GM21381 (cell line): ENCODE data around the gene BAG1.

Experiments
- ATAC-seq: cut with Tn5 transposase; IDR thresholded peaks from one replicate; pipeline ENCODE4 v1.9.1; 2021; ENCODE audit warnings: mild to moderate bottlenecking, moderate library complexity; ENCODE audit not compliant: unreplicated experiment

Gene BAG1

DNA sequence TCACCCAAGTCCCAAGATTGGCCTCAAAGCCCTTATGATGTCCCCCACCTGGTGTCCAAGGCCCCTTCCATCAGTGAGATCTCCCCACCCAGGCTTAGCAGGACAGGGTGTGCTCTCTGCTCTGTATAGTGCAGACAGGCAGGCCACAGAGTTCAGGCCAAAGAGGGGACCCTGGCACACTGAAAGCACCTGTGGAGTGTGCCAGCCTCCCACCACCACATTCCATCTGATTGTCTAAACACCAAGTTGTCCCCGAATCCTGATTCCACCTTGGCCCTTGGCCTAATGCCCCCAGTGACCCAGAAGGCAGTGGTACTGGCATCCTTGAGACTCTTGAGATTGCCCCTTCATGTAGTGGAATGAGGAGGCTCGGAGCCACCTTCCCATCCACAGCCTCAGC lies 19.2 kb downstream of the BAG1 start:
- no peak for ATAC-seq

DNA sequence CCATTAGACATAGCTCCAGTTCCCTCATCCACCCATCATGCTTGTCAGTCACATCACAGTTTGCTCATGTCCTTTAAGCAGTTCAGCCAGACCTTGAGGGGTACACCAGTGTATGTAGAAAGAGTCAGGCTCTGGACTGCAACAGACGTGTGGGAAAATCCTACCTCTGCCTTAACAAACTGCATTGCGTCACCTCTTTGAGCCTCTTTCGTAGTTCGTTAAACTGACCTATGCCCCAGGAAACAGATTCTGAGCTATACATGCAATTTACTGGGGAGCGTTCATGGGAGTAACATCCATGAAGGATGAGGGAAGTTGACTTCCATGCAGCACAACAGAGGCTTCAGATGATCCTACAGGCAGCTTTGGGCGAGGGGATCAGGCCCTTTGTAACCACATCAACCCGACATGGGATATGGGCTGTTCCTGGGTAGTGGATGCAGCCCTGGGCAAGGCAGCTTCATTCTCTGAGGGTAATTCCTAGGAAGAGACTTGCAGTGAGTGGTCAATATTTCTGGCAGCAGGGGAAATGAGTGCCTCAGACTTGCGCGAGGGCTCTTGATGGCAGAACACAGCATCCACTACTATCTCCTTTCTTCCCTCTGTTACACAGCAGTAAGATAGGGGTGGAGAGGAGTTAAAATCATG lies 20.2 kb downstream of the BAG1 start:
- ATAC-seq = no peak

- ATAC-seq = no peak
These were observed 21.8 kb downstream of the BAG1 start for GRCh38 chr9:33242609-33243134.

DNA sequence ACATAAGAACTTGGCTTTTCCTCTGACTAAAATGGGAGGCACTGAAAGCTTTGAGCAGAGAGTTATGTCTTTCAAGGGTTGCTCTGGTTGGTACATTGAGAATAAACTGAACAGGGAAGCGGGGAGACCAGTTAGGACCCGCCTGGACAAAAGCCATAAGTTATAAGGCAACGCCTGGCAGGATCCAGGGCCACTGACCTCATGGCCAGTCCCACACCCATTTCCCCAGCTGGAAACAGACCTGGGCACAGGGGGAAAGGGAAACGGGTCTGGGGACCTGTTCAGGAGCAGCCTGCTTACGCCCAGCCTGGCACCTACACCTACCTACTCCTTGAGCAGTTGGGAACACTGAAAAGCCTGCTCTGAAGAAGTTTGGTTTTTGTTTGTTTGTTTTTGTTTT lies 23.2 kb downstream of the BAG1 start:
- ATAC-seq = no peak

DNA sequence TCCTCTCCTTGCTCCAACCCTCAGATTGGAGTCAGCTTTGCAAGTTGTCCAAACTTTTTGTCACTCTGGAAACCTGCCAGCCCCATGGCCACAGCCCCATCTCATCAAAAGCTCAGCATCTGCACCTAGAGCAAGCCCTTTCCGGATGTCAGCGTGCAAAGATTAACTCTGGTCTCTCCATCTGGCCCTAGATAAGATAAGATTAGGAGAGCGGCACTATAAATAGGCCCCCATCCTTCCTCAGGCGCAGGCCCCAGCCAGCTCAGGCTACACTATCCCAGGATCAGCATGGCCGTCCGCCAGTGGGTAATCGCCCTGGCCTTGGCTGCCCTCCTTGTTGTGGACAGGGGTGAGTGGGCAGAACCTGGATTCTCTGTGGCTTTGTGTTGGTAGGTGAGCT lies 24.6 kb downstream of the BAG1 start, which contains the start of gene SPINK4:
Gene SPINK4 (plus strand): TSS at position 247 of the 400 bp plus-strand sequence. CDS start 42 bp downstream, at position 289.
- ATAC-seq = no peak

DNA sequence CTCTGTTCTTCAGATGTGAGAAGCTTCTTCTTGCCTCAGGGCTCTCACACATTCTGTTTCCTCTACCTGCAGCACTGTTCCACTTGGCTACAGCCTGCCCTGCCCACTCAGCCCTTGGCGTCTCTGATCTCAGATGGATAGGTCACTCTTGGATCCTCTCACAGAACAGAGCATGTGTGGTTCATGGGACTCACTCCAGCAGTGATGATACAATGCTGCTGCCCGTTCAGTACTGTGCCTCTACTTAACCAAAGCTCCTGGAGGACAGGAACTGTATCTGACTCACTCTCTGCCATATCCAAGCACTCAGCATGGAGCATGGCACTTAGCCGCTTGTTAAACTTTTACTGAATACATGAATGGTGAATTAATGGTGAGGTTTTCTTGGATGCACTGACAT lies 27.9 kb downstream of the BAG1 start:
- ATAC-seq = no peak

GRCh38 chr9:33234511-33235467 lies 29.7 kb downstream of the BAG1 start:
- ATAC-seq = no peak

GRCh38 chr9:33233626-33234342 lies 30.7 kb downstream of the BAG1 start:
- ATAC-seq = no peak

DNA sequence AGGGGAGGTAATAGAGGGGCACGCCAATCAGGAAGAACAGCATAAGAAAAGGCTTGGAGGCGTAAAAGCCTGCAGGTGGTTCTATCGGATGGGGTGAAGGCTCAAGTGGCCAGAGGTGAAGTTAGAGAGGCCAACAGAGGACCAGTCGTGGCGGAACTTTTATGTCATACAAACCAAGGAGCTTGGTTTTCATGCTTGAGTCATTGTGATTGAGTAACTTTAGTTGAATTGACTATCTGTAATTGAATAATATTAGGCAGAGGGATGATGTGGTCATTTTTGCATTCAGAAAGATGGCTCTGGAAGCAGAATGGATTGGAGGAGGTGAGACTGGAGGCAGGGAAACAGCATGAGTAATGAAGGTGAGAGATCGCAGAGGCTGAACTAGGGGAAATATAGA lies 31.7 kb downstream of the BAG1 start:
- no peak for ATAC-seq

DNA sequence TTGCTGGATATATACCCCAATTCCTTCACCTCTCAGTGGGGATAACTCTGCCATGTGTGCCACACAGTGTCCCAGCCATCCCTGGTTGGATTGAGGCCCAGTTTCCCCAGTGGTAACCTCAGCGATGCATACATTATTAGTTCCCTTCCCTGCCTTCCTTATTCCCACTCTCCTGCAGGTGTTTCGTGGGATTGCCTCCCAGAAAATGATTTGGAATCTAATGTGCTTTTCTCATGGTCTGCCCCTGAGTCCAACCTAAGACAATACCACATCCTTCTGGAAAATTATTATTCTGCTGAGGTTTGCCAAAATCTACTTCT lies 32.9 kb downstream of the BAG1 start:
- ATAC-seq = no peak

- no peak for ATAC-seq
These were observed 33.5 kb downstream of the BAG1 start for GRCh38 chr9:33230756-33231622.

GRCh38 chr9:33229359-33230114 lies 35.0 kb downstream of the BAG1 start:
- ATAC-seq = no peak

- ATAC-seq = no peak
These were observed 35.9 kb downstream of the BAG1 start for GRCh38 chr9:33228606-33229005.

GRCh38 chr9:33227741-33228140 lies 36.8 kb downstream of the BAG1 start:
- ATAC-seq = no peak

DNA sequence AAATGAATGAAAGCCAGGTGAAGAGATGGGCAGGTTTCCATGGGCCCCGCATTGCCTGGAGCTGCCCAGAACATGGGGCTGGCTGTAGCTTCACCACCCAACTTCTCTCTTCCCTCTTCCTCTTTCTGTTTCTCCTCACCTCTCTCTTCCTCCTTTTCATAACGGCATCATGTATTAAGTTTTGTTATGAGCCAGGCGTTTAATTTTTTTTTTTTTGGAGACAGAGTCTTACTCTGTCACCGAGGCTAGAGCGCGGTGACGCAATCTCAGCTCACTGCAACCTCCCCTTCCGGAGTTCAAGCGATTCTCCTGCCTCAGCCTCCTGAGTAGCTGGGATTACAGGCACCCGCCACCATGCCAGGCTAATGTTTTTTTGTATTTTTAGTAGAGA lies 37.5 kb downstream of the BAG1 start:
- peak; percentile 68 for ATAC-seq

DNA sequence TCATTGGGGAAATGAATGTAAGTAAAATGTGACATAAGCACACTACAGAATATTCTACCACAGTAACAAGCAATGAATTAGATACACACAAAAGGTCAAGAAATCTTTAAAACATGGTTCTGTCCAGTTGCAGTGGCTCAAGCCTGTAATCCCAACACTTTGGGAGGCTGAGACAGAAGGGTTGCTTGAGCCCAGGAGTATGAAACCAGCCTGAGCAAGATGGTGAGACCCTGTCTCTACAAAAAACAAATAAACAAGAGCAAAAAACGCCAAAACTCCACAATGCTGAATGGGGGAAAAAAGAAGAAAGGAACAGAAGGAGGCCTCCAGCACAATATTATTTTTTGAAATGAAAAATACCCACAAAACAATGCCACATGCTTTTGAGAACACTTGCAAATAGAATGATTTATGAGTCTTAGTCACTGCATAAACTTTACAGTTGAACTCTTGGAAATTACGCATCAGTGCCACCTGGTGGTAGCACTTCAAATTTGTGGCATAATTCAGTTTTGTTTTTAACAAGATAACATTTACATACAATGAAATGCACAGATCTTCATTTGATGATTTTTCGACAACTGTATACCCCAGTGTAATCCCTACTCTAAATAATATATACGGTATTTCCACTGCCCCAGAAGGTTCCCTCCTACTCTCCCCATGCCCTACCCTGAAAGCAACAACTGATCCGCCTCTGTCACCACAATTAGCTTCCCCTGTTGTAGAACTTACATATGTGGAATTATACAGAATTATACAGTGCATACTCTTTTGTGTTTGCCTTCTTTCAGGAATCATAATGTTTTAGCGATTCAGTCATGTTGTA lies 39.0 kb downstream of the BAG1 start:
- ATAC-seq = no peak

DNA sequence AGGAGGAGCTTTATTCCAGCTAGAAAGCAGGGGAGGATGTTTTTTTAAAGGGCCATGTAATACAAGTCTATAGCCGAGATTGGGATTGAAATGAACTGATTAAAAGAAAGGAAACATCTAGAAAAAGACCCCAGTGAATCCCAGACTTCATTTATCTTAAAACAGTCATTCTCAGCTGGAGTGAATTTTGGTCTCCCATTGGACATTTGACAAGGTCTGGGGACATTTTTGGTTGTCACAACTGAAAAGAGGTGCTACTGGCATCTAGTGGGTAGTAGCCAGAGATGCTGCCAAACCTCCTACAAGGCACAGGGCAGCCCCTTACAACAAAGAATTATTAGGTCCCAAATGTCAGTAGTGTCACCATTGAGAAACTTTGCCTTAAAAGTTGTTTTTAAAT lies 40.8 kb downstream of the BAG1 start:
- ATAC-seq = no peak

GRCh38 chr9:33222031-33222430 lies 42.5 kb downstream of the BAG1 start:
- no peak for ATAC-seq

- no peak for ATAC-seq
These were observed 43.0 kb downstream of the BAG1 start for GRCh38 chr9:33221568-33221884.
